ENCODE results near the gene SPAG16.
"Not testable (repeated sequence)": the region's sequence is repeated elsewhere in the genome, so short reads cannot be mapped to it uniquely, and the experiment has no call there.

The SPAG16 gene

DNA sequence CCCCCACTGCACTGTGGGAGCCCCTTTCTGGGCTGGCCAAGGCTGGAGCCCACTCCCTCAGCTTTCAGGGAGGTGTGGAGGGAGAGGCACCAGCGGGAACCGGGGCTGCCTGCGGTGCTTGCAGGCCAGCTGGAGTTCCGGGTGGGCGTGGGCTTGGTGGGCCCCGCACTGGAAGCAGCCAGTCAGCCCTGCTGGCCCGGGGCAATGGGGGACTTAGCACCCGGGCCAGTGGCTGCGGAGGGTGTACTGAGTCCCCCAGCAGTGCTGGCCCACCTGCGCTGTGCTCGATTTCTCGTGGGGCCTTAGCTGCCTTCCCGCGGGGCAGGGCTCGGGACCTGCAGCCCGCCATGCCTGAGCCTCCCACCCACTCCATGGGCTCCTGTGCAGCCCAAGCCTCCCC, 434.1 kb downstream of the SPAG16 start:
- DNase-seq = not testable (repeated sequence)

- no peak for DNase-seq
Measured at GRCh38 chr2:213722565-213722964, 438.3 kb downstream of the SPAG16 start.

DNA sequence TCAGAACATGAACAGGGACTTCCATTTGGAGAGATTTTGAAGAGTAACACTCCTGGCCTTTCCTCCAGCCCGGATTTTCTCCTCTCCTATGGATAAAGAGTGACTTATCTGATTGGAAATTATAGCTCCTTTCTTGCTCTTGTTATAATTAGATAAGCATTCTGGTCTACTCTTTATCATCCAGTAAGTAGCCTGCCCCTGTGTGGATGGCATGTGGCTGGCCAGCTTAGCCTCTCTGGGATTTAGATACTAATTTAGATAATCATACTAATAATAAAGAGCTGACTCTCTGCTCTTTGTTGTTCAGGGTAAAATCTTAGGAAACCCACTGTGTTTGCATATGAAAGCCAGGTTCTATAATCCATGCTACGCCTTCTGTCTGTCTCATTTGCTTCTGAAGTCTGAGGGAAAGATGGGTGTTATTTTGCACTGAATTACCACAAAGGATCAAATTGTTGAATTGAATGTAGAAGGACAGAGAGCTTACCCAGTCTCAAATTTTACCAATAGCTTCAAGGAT, 438.8 kb downstream of the SPAG16 start:
- DNase-seq = no peak

DNA sequence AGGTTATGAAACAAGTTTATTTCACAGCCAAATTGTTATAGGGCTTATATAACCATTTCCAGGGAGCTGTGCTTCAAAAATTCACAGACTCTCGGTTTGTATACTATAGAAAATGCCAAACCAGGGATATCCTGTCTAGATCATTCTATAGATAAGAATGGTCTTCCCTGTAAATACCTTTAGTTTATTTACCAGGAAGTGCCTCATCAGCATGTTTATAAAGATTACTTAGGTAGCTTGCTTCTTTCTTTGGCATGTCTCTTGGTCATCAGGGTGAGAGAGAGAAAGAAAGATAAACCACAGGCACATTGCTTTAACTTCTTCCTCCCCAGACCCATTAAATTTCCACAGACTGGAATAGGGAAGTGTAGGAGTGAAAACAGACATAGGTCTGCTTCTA, 439.4 kb downstream of the SPAG16 start:
- no peak for DNase-seq

DNA sequence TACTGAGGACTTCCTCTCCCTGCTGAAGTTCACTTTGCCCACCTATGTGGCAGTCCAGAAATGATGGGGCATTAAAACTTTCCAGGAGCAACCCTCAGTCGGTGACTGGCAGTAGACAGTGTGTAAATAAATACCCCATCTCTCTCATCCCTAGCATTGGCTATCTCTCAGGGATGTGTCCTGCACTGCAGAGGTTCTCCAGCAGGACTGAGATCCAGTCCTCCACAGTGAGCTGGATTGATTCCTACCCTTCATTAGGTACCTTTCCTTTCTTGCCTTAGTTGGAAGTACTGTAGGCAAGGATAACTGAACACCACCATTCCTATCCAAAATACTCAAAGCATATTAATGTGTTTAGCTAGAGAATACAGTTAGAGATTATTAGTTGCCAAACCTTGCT, 441.8 kb downstream of the SPAG16 start:
- no peak for DNase-seq

DNA sequence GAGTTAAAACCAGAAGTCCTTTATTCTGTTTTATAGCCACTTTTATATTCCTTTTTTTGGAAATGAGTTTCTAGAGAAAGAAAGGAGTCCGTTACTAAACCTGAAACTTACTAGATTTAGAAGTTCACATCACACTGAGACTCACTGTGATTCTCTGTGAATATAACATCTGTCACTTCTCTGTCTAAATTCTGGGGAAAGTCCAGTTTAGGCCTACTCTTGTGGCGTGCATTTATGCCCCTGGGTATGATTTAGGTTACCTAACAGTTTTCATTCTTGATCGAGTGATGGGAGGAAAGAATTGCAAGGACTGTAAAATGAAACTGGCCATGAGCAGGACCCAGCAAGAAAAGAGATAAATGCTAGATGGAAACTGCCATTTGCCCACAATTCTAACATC, 449.6 kb downstream of the SPAG16 start:
- DNase-seq = no peak

- no peak for DNase-seq
Measured at GRCh38 chr2:213740453-213740852, 456.2 kb downstream of the SPAG16 start.

DNA sequence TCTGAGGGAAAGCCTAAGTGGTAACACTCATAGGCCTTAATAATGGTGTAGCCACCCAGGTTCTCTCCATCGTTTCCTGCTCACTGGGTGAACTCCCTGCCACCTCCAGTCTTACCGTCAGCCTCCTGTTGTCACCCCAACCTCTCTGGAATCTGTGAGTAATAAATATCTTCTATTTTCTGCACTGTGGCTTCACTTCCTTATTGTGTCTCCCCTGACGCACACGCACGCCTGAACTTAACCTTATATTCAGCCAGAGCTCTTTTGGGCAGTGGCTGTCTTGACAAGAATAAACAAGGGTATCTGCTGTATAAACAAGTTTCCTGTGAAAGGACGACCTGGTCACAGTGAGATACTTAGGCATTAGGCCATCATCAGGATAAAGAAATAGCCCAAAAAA, 467.2 kb downstream of the SPAG16 start:
- DNase-seq = no peak

DNA sequence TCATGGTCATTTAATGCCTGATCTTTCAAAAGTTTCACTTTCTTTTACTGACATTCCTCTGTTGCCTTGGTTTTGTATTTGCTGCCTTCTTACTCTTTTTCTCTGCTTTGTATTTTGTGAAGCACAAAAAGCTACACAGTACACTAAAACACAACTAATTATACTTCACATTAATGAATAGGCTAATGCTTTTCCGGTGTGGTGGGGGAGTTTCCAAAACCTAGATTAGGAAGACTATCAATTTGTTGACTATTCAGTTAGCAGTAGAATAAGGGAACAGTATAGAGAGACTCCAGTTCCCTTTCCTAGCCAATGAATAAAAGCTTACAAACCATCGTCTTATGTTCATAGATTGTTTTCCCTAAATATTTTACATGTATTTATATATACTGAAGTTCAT, 468.3 kb downstream of the SPAG16 start:
- DNase-seq = no peak

DNA sequence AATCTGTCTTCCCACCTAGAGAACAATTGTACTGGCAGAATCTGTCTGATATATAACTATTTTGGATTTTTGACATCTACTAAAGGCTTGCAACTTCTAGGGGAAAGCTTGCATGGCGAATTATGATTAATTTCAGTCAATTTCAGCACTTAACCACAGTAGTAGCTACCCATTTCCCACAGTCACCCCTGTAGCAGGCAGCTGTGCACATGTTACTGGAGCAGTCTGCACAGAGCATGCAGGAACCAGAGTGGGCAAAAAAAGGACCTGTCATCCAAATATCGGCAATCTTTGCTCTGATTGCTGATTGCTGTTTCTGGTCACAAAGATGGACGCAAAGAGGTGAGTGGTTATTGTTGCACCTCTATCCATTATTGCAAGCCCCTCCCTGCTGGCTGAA, 473.3 kb downstream of the SPAG16 start:
- no peak for DNase-seq

DNA sequence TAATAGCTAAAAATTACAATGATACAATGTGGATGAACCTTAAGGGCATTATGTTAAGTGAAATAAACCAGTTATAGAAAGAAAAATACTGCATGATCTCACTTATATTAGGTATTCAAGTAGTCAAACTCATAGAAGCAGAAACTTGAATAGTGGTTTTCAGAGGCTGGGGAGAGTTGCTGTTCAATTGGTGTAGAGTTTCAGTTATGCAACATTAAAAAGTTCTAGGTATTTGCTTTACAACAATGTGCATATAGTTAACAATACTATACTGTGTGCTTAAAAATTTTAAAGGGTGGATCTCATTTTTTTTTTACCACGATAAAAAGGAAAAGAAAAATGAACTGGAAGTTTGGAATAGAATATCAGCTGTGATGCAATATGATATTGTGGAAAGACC, 479.1 kb downstream of the SPAG16 start:
- no peak for DNase-seq

DNA sequence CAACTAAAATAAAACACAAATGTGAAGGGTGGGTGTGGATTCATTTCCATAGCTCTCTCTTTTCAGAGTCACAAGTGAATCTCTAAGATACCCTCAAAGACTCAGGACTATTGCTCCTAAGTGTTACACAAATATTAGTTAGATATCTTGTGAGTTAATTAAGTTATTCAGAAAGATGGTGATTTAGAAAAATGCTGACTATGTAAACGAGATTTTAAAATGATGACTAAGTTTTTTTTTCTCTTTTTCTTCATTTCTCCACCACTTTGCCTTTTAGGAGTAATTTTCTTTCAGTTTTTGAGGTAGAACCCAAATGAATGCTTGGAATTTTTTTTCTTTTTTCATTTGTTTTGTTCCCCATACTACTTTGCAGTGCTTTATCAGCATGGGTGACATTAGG, 479.7 kb downstream of the SPAG16 start:
- no peak for DNase-seq

DNA sequence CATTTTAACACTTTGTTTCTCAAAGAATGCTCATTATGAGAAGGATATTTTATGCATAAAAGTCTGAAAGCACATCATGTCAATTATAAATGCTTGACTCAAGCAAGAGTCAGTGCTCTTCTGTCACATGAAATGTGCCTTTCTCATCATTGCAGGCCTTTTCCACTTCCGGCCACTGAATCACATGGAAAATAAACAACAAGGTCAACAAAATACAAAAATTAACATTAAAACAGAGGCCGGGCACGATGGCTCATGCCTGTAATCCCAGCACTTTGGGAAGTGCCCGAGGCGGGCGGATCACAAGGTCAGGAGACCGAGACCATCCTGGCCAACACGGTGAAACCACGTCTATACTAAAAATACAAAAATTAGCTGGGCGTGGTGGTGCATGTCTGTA, 480.6 kb downstream of the SPAG16 start:
- DNase-seq = no peak

DNA sequence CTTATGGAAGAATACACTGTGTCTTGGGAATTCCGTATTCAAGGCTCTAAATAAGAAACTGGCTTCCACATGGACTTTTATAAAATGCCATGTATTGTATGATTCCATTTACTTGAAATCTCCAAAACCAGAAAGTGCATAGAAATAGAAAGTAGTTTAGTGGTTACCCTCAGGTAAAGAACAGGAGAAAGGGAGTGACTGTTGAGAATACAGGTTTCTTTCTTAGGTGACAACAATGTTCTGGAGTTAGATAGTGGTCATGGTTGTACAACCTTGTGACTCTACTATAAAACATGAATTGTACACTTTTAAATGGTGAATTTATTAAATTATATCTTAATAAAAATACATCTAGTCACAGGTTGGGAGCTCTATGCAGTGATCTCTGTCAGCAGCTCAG, 481.8 kb downstream of the SPAG16 start:
- DNase-seq = no peak

GRCh38 chr2:213766465-213766901, 482.2 kb downstream of the SPAG16 start:
- peak; percentile 28 for DNase-seq

DNA sequence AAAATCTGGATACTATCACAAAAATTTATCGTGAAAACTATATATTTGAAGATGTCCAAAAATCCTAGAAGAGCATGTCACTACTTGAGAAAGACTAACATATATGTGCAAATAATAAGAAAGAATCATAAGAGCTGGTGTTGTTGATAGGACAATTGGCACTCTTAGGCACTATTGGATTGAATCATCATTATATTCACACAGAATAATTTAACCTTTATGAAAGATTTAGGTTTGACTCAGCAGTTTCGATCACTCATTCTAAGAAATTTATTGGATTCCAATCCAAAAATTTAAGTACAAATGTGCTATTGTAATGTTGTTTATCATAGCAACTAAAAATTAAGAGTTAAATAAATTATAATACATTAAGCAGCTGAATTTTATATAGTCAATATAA, 503.6 kb downstream of the SPAG16 start:
- no peak for DNase-seq

DNA sequence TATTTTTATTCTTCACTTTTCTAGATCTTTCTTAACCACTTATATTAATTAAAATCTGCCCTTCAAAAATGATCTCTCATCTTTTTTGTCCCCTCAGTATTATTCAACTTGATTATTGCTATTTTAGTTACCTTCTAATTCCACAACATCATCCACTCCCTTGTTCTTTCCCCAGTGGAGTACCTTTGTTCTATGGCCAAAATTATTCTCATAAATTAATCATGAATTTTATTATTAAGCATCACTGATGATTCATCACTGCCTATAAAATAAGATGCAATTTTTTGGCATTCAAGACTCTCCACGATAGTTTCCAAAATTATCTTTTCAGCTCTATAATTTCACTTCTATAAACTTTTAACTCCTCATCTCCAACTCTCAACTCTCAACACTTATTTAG, 505.7 kb downstream of the SPAG16 start:
- no peak for DNase-seq

GRCh38 chr2:213792045-213792444, 507.8 kb downstream of the SPAG16 start:
- no peak for DNase-seq

DNA sequence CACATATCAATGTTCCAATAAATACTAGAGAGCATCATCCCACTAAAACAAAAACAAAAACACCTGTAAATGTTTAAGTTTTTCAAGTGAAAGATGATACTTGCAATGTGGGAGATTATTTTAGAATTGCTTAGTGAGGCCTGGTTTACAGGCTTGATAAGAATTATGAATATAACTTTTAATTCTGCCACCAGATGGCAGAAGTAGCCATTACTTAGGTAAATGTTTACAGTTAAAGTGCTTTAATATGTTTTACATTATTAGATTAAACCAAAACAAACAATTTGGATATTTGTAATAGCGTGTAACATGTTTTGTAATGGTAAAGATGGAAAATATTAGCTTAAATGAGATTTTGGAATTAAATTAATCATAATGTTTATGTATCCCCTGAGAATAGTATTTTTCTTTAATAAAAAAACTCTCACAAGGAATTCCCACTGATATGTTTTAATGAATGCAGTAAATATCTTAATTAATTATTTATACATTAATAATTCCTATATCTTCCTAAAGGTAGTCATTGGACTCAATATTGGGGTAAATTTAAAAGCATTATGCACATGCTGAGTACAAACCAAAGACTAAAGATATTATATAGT, 522.0 kb downstream of the SPAG16 start:
- DNase-seq = peak; percentile 21

- DNase-seq = no peak
Measured at GRCh38 chr2:213816583-213816982, 532.3 kb downstream of the SPAG16 start.

GRCh38 chr2:213818436-213818835, 534.2 kb downstream of the SPAG16 start:
- peak; percentile 18 for DNase-seq

DNA sequence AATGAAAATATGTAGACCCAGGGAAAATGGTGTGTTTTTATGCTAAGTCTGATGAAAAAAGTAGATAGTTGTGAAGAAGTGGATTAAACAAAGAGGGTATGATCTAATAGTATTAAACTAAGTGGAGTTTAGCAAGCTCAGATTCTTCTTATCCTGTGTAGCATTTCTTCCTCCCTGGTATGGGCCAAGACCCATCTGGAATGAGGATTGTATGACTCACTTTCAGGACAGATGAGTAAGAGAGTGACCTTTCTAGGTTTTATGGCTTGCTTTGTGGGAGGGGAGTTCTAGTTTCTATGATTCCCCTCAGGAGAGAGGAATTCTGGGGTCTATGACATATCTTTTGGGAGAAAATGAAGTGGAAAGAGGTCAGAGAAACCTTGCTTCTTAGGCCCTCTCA, 550.1 kb downstream of the SPAG16 start:
- DNase-seq = peak; percentile 82

DNA sequence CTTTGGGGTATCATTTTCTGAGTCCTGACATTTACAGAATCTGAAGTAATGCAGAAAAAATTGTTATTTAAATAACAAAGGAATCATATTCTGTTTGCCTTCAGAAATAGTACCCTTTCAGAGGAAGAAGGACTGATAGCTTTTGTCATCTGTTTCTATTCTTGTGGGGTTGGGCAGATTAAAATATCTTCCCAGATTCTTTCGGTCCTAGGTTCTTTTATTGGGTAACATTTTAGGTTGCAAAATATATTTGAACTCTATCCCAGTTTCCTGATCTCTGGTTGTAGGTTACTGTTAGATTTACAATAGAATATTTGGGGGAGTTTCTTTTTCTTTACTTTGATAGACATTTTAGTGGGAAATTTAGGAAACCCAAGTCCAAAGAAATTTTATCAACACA, 550.5 kb downstream of the SPAG16 start:
- peak; percentile 52 for DNase-seq

- DNase-seq = peak; percentile 2
Measured at GRCh38 chr2:213846856-213847255, 562.6 kb downstream of the SPAG16 start.

DNA sequence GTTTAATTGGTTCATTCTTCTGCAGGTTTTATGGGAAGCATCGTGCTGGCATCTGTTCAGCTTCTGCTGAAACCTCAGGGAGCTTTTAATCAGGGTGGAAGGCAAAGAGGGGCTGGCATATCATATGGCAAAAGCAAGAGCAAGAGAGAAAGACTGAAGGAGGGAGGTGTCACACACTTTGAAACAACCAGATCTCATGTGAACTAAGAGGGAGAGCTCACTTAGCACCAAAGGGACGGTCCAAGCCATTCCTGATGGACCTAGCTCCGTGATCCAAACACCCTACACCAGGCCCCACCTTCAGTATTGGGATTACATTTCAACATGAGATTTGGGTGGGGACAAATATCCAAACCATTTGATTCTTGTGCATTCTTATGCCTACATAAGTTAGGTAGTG, 563.1 kb downstream of the SPAG16 start:
- no peak for DNase-seq
